UCSD-AML1 (cell line): ENCODE measurements around the gene NHS.
"Not testable (repeated sequence)": the region's sequence is repeated elsewhere in the genome, so short reads cannot be mapped to it uniquely, and the experiment has no call there.

Experiments
- DNase-seq: peaks from one replicate; lab custom pipeline; 2025; ENCODE audit not compliant: unreplicated experiment; lab: John Stamatoyannopoulos, UW

NHS gene

DNA sequence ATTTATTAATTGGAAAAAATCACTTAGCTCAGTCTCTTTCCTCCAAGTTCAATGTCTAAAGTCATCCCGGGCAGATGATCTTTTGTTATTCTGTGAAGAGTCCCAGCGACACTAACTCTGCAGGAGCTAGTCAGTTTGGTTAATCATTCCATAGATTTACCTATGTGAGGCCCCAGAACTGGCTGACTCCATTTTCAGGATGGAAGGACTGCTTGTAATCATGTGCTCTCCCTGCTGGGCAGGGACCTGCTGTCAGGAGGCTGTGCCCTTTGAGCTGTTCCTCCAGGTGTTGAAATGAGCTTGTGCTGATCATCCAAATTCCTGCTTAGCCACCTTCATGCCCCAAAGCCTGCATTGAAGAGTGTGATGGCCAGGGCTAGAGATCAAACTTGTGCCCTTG, 169.8 kb downstream of the NHS start:
- no peak for DNase-seq

DNA sequence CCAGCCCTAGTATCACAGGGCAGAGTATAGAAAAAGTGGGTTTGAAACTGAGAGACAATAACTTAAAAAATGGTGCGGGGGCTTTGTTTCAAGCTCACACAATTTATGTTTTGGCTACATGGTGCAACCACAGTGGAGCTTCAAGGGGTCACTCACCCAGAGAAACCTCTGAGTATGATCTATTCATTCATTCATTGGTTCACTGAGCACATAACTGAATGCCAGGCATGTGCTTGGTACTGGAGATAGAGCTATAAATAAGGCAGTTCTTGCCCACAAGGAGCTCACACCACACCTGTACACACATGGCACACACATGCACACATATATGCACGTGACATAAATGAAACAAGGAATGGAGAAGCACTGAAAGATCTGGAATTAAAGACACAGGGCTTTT, 171.4 kb downstream of the NHS start:
- no peak for DNase-seq

DNA sequence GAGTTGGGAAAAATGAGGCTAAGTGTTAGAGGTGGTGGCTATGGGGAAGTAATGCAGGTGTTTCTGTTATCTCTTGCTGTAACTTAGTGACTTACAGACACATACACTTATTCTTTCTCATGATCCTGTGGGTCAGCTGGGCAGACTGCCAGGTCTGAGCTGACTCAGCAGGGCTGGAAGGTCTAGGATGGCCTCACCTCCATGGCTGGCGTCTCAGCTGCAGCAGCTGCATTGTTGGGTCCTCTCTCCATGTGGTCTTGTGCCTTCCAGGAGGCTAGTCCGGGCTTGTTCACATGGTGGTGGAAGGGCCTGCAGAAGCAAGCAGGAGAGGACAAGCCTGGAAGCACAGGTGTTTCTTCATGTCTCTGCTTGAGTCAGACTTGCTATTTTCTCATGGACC, 172.7 kb downstream of the NHS start:
- DNase-seq, result no peak

DNA sequence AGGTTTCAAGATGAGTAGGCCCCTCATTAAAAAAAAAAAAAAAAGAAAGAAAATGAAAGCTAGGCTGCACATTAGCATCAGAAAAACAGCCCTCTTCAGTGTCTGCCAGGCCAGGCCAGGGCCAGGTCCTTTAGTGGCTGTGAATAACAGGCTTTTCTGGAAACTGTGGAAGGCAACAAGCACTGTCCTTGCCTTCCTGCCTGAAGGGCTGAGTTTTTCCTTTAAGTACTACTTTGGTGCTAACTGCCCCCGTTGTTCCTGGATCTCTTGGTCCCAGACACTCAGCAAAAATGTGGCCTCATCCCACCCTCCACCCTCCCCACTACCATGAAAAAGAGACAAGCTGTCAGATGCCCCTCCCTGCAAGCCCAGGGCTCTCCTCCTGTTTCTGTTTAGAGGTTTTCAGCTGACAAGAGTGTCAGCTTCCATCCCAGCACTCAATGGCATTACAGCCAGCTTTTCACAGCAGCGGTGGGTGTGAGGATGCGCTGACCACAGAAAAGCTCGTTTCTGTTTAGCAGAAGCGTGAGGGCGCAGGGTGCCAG, 174.2 kb downstream of the NHS start:
- DNase-seq, result no peak

DNA sequence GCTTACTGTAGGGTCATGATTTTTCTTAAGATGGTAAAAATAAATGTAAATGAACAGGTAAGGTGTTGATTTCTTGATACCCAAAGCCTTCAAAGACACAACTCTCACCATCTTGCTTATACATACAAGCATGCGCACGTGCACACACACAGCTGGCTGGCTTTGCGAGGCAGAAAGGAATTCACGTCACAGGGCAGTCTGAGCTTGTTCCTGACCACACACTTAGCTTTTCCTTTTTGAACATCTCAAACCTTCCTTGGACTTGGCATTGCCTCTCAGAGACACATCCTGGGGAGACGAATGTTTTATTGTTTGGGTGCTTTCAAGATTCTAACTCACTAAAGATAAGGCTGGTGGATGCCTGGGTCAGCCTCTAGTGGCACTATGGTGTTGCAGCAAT, 175.0 kb downstream of the NHS start:
- no peak for DNase-seq

DNA sequence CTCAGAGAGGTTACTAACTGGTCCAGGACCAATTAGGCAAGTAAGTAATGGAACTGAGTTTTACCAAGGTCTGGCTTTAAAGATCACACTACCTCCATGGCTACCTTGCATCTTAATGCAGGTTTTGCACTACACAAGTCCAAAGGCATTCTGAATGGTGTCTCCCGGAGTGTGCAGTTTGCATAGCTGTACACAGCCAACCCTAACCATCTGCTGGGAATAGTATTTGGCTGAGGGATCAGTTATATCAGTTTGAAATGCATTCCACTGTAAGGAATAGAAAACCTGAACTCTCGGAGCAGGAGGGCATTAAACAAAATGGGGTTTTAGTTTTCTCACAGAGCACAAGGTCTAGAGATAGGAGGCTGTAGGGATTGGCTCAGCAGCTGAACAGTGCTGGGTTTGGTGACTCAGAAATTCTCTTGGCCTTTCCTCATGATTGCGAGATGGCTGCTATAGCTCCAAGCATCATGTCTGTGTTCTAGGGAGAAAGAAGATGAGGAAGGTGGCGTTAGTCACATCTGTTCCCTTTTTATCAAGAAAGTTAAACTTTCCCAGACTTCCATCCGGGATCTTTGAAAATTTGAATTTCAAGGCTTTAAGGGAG, 177.1 kb downstream of the NHS start:
- no peak for DNase-seq

DNA sequence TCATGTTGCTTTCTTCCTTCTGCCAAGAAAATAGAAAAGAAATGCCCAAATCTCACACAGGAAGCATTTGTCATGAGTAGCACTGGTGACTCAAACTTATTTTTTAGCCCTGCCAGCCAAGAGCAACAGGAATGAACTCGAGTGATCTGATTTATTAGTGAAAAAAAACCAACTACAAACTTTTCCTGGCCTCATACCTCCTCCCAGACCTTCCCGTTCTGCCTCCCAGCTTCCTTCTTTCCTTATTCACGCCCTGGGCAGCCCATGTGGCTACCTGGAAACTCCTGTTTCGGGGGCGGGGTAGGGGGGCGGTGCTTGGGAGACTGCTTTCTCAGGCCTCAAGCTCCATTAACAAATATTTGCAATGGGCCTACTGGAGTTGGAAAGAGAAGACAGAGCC, 178.5 kb downstream of the NHS start:
- DNase-seq, result no peak

DNA sequence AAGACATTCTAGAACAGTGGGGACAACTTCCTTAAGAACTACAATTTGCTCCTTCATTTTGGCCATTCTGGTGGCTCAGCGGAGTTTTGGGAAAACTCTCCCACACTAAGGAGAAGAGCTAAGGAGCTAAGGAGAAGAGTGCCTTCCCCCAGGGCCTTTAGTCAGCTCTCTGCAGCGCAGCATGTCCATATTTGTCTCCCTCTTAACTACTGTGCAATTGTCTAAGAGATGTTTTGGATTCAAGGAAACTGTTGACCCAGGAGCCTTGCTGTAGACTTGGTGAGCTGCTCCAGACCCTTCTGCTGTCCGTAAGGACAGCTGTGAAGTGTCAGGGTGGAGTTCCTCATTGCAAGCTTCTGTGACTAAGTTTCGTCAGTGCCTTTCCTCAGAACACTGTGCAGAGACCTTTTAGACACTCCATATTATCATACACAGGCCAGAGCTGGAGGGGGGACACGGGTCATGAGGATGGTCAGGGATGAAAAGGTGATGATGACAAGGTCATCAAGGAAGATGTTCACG, 179.0 kb downstream of the NHS start:
- DNase-seq, result no peak

DNA sequence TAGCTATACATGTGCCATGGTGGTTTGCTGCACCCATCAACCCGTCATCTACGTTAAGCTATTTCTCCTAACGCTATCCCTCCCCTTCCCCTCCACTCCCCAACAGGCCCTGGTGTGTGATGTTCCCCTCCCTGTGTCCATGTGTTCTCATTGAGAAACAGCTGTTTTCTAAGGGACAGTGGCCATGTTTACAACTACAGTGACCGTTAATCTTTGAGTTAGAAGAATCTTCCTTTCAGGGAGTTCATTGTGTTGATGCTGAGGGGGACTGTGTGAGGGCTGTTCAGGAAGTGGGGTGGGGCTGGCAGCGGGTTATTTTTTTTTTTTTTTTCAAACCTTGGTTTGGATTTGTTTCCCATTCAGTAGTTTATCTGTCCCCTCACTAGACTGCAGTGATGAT, 179.9 kb downstream of the NHS start:
- no peak for DNase-seq

DNA sequence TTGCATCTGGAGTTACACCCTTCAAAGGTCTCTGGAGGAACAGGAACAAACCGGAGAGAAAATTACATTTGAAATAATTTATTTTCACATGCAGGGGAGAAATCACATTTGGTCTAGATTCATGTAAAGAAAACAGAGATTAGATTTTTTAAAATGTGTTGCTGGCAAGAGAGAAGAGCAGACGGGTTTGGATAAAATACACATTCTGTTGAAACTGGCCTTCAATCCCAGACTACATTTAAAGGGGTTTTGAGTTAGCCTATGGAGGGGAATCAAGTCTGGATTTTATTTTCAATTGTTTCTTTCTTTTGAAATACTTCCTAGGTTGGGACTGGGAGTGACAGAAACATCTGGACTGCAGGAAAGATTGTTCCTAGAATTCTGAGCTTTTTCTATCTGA, 180.8 kb downstream of the NHS start:
- no peak for DNase-seq

DNA sequence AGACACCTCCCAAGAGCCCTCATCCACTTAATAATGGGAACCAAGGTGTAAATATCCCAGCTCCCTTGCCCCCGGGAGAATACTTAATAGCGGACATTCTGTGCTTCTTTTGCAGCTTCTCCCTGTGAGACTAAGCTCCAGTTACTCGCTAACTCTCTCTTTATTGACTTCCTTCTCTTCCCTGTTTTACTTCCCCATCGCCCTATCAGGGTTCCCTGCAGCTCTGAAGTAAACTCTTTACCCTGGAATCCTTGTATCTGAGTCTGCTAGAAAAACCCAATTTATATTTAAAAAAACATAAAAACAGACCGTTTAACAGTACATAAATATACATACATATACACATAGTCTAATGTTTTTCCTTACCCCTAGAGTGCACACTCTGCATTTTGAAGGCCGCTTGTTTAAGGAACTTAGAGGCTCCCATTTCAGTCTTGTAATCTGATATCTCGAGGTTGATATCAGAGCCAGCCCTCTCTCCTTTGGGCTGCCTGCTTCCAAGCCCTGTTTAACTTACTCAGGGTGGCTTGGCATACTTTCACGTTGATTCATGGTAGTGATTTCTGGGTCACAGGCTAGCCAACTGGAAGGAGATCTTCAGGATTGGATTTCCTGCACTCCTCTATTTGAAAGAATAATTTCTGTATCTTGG, 184.9 kb downstream of the NHS start:
- no peak for DNase-seq

DNA sequence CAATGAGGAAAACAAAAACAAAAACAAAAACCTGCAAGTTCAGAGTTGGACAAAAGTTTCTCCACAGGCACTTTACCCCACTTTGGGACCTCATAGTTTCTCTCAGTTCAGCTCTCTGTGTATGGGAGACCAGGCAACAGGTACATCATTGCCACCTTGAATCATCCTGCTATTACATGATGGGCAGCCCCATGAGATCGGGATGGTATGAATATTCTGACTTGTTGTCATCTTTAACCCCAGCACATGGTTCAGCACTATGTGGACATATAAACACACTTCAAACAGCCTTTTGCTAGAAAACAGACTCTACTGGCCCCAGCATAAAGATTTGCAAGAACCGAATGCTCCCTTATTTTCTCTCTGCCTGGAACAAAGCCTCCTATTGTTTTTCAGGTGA, 185.4 kb downstream of the NHS start:
- DNase-seq, result no peak

DNA sequence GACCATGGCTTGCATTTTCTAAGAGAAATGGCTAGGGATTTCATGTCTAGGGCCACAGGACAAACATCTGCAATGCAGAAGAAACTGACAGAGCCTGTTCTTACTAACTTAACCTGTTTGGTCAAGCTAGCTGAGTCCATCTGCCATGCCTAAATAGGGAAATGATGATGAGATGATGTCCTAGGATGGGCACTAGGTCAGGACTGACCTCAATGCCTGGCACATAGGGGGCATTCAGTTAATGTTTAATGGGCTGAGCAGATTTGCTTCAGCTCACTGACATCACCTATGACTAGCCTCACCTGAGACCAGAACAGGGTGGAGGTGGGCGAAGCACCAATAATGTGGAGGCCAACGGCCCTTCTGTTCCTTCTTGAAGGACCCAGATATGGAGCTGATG, 188.1 kb downstream of the NHS start:
- DNase-seq, result no peak

DNA sequence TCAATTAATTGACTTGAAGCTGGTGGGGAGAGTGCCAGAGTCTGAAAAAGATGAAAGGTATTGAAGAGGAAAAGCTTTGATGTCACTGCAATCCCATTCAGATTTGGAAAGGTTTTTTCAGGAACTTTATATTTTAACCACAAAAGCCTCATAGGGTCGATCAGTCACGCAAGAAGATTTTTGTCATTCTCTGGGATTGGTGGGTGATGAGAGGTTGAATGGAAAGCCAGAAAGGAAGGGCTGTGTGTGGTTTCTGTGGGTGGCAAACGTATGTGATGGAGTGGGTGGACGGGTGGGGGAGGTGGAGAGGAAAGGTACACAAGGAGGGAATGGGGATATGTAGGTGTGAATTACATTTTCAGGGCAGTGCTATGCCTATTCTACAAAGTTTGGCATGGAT, 188.5 kb downstream of the NHS start:
- DNase-seq, result no peak

DNA sequence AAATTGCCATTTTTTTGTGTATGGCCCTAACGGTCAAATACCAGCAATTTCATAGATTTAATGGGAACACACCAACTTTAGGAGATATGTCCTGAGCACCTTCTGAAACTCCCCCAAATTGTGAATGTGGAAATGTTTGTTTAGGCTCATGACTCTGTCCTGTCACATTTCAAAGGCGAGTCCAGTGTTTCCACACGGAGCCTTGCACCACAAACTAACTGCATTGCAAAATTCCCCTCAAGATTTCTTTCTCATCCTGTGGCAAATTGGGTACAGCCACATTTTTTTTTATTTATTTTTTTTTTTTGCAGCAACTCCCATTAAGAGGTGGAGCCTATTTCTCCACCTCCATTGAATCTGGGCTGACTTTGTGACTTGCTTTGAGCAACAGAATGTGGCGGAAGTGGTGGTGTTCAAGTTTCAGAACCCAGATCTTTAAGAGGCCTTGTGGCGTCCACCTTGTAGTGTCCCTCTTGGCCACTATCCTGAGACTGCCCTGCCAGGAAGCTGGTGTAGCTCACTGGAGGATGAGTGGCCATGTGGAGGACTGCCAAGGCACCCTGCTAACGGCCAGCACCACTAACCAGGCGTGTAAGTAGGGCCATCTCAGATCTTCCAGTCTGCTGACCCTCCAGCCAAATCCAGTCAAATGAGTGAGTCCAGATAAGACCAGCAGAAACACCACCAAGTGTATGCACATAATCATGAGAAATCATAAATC, 189.8 kb downstream of the NHS start:
- no peak for DNase-seq

DNA sequence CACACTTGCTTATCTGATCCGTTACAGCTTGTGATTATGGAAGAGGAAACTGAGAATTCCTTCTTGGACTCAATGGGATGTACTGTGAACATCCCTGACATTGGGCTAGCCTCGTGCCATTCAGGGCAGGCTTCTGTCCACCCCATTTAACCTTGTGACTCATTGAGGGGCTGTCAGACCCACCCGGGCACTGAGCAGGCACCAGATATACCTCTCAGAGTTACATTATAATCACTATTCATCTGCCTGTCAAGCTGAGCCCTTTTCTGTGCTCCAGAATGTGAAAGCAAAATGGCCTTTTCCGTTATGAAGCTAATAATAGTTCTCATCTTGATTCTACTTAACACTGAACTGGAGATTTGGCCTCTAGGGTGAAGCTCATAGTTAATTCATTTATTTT, 191.7 kb downstream of the NHS start:
- no peak for DNase-seq

DNA sequence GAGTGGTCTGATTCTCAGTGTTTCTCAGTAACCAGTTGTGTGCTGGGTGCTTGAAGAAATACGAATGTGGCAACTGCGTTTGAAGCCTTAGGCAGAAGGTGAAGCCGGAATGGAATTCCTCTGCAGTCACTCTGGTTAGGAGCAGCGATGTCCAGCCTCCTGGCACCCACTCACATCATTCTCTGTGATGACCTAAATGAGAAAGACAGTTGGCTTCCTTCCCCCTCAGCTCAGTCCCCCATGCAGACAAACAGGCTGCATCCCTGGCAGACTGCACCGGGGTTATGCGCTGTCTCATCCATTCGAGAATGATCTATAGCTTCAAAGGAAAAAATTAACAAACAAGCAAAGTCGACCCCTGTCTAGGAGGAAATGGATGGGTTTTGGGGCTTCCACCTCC, 192.2 kb downstream of the NHS start:
- no peak for DNase-seq

DNA sequence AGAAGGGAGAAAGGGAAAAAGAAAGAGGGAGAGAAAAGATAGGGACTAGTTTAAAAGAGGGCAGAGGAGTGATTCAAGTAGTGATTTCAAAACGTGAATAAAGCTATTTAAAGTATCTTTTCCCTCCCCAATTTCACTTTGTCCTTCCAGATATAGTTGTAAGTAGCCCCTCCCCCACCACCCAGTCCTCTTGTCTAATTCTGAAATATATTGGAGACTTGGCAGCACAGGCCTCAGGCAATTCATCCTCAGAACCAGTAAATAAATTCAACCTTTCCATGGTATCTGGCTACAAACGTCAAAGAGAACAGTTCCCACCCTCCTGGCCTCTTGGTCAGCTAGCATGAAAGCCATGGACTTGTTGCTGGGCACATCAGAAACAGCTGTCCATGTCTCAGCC, 192.8 kb downstream of the NHS start:
- no peak for DNase-seq

DNA sequence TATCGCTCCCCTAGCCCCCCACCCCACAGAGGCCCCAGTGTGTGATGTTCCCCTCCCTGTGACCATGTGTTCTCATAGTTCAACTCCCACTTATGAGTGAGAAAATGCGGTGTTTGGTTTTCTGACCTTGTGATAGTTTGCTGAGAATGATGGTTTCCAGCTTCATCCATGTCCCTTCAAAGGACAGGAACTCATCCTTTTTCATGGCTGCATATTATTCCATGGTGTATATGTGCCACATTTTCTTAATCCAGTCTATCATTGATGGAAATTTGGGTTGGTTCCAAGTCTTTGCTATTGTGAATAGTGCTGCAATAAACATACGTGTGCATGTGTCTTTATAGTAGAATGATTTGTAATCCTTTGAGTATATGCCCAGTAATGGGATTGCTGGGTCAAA, 193.8 kb downstream of the NHS start:
- not testable (repeated sequence) for DNase-seq

DNA sequence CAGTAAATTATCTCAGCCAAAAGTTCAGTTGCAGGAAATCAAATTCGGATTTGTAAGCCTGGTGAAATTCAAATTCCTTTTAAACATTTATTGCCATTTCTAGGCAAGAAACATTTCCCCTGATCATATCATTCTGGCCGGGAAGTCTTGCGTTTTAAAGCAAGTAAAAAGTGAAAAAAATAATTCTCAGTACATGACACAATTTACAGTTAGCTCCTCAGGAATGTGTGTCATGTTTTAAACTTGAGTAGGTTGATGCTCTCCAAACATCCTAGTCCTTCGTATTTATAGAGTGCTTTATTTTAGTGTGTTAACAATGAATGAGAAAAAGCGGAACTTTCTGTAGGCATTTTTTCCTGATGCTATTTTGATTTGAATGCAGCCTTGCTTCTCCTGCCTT, 204.0 kb downstream of the NHS start:
- no peak for DNase-seq

DNA sequence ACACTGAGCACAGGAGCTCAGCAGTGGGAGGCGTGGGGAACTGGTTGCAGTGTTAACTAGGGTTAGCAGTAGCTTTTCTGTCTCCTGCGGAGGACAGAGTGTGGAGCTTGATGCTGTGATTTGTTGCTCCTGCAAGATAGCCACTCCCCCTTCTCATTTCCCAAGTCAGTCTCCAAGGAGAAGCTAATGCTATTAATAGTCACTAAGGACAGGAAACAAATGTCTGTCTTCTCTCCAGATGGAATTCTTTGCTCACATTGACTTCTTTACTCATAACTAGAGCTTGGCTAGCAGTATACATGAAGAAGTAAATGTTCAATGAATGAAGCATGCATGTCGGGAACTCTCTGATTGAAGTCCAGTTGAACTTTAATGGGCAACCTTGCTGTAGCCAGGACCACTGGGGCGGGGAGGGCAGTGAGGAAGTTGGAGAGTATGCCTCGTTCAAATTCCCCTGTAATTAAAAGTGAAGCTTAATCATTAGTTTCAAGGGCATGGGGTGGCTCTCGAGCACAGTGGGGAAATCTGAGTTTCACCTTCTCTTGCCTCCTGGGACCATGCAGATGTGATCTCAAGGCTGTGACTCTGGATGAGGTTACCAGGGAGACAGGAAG, 205.6 kb downstream of the NHS start:
- DNase-seq, result no peak

DNA sequence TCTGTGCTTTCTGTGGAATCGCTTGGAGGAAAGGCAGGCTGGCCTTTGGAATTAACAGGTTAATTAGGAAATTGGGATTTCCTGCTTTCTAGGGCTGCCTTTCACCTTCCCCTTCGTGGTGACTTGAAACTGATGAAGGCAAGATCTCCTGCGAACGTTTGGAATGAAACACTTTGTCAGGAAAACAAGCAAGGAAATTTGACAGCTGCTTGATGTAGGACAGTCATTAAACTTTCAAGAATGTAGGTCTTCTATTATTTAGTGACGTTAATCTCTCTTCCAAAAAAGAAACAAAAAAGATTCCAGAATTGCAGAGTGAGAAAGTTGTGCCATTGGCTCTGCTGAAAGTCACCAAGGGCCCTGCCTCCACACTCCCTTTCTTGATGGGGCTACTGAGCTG, 206.6 kb downstream of the NHS start:
- DNase-seq, result no peak
